HG03439 (cell line): Measurements from ENCODE around the gene GPLD1.

Experiments used
- ATAC-seq: cut with Tn5 transposase; IDR thresholded peaks from one replicate; pipeline ENCODE4 v1.9.1; 2021; ENCODE audit warnings: mild to moderate bottlenecking, moderate library complexity; ENCODE audit not compliant: unreplicated experiment

The GPLD1 gene

GRCh38 chr6:24501914-24502313, 12.5 kb upstream of the GPLD1 start:
- ATAC-seq, result no peak

- ATAC-seq, result no peak
Observed at GRCh38 chr6:24501374-24501773, 12.0 kb upstream of the GPLD1 start.

- no peak for ATAC-seq
Observed at GRCh38 chr6:24500683-24501082, 11.3 kb upstream of the GPLD1 start.

GRCh38 chr6:24497254-24497970, 8.0 kb upstream of the GPLD1 start:
- ATAC-seq, result no peak

GRCh38 chr6:24494821-24495795, 5.7 kb upstream of the GPLD1 start, which contains the start of gene ALDH5A1:
ALDH5A1 (plus strand) TSS chr6:24494969; CDS start chr6:24494997, 28 bp downstream.
- peak; percentile 68 for ATAC-seq

DNA sequence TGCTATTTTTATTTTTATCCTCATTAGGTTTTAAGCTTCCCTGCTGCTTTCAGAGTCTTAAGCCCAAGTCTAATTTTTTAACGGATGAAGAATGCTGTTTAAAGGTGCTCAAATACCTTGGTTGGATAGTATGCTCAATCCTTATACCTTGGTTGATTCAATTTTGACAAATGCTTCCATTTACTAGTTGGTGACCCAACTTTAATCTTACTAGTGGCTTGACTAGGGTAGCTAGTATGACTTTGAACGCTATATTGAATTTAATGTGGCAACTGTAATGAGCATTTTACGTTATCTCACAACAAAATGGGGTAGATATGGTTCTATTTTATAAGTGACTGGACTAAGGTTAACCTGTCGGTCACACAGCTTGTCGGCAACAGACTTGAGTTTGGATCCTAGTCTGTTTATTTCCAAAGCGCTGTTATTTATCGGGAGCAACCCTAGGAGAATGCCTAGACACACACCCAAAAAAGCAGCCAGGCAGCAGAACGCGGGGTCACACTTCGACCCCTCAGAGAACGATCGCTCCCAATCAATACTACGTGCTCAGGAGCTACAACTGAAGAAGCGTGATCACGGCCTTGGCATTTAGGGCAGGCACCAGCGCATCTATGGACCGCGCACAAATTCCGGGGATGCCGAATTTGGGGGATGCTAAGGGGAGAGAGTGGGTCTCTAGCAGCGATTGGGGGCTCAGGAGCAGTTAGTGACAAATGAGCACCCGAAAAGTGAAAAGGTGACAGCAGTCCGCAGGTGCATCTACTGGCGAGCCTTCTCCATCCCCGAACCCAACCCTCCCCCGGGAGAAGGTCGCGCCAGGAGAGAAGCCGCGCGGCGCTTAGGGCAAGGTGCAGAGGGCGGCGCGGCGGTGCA, 4.8 kb upstream of the GPLD1 start:
- peak; percentile 7 for ATAC-seq

DNA sequence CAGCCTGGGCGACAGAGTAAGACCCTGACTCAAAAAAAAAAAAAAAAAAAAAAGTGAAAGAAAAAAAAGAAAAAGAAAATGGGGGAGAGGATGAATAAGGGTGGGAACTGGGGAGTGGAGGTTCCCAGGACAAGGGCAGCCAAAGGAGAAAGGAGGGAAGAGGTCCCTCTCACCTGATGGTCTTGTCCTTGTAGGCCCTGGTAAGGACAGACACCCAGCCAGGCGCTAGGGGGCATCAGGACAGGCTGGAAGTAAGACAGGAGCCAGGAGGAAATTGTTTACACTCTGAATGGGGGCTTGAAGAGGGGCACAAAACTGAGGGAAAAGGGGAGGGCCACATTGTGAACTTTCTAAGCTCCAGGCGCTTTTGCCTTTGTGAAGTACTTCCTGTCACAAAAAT, 3.1 kb upstream of the GPLD1 start:
- no peak for ATAC-seq

DNA sequence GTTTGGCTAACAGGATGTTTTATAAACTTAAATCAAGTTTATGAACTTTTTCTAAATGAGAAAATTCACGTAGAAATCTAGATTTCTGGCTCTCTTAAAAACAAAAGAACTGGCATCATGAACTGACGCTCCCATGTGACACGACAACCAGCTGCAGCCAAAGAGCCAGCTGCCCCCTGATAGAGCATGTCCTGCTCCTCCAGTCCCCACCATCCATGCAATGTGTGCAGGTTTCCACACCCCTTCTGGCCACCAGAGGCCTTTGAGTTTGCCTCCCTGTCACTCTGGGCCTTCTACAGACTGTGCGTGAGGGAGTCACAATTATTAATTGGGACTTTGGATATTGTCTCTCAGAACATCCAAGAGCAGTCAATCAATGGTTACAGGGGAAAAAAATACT, 1.6 kb upstream of the GPLD1 start:
- no peak for ATAC-seq

GRCh38 chr6:24489881-24490280, 503 bp upstream of the GPLD1 start:
- ATAC-seq, result no peak

DNA sequence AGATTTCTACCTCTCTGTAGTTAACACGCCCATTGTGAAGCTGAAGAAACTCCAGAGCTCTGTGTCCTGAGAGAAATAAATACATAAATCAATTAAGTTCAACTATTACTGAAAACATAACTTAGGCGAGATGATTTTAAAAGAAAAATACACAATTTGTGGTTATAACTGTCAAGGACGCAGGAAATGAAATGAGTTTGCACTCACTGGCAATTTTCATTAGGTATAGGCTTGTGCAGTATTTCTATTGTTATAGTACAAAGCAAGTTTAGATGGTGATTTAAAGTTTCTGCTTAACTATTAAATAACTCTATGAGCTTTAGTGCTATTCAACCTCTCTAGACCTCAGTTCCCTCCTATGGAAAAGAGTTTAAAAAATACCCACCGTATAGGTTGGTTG, 3.3 kb downstream of the GPLD1 start:
- no peak for ATAC-seq

- no peak for ATAC-seq
Observed at GRCh38 chr6:24484657-24485323, 4.6 kb downstream of the GPLD1 start.

DNA sequence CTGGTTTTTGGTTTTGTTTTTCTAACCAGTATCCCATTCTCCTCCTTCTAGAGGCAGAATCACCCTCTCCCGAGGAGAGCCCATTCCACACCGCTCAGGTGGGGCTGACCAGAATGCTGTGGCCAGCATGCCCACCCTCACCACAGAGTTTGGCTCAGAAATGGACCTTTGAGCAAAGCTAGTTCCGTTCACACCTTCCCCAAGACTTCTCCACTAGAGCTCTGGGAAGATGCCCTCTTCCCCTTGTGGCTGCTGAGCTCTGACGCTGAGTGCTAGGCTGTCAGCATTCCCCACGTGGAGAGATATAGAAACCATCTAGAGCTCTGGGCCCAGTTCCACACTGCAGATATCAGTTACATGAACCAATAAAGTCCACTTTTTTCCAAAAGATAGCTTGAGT, 7.9 kb downstream of the GPLD1 start:
- ATAC-seq, result no peak

DNA sequence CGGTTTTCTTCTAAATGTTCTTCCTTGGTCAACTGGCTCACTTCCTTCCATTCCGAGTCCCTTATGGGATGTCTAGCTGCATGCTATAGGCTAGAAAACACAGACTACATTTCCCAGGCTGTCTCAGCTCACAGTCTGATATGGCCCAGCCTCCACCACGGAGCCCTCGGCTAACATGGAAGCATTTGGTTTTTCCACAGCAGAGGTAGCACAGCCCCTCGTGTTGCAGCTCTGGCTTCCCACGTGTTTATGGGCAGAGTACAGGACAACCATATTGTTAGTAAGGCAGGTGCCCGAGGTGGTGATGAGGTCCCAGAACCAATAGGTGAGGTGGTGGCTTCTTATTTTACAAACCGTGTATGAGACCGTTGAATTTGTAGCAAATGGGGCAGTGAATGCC, 8.7 kb downstream of the GPLD1 start:
- no peak for ATAC-seq

- ATAC-seq, result no peak
Observed at GRCh38 chr6:24478903-24479302, 10.5 kb downstream of the GPLD1 start.

- no peak for ATAC-seq
Observed at GRCh38 chr6:24477070-24477469, 12.3 kb downstream of the GPLD1 start.

- ATAC-seq, result no peak
Observed at GRCh38 chr6:24476631-24477030, 12.7 kb downstream of the GPLD1 start.

DNA sequence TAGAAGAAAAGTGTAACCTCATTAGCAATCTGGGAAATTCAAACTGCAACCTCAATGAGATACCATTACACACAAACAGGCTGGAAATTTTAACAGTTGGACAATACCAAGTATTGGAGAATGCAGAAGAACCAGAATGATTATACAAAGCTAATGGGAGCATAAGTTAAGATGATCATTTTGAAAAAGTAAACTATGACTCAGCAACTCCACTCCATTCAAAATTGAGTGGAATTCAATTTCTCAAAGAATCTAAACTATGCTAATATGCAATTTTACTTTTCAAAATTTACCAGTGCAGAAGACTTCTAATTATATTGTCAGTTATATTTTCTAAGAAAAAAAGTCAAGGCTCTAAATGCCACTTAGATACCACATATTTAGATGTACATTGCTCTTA, 17.2 kb downstream of the GPLD1 start:
- ATAC-seq, result no peak

- ATAC-seq, result no peak
Observed at GRCh38 chr6:24469811-24470210, 19.6 kb downstream of the GPLD1 start.

GRCh38 chr6:24464253-24465038, 24.9 kb downstream of the GPLD1 start:
- ATAC-seq, result no peak

DNA sequence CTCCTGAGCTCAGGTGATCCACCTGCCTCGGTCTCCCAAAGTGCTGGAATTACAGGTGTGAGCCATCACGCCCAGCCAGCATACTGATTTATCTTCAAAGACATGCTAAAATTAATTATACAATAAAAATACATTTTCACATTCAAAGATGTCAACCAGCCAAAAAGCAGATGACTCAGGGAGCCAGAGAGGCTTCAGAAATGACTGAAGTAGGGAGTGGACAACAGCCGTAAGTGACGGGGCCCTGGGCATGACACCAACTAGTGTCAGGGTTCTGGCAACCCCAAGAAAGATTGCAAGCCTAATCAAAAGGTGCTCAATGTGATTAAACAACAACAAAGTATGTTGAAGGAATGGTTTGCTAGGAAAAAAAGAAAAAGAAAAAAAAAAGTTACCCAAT, 28.4 kb downstream of the GPLD1 start:
- no peak for ATAC-seq
